ENCODE measurements around the gene GFER.
"Not testable (repeated sequence)": the region's sequence is repeated elsewhere in the genome, so short reads cannot be mapped to it uniquely, and the experiment has no call there.

The GFER gene

GRCh38 chr16:1958715-1959268, 25.2 kb upstream of the GFER start:
- no peak for DNase-seq (ENCODE audit: low read depth)
- TF ChIP-seq CTCF (IDR thresholded peaks at IDR 0.05; ENCODE audit: control insufficient read depth, insufficient read depth, low read depth, low read length, missing control alignments), result no peak
- H3K4me3 ChIP-seq (ENCODE audit: control insufficient read depth, low read depth, low read length), result no peak overlapping the region

- peak; percentile 47 for DNase-seq (ENCODE audit: low read depth)
- peak within 1 kb of the TSS; percentile 81 for H3K4me3 ChIP-seq (ENCODE audit: control insufficient read depth, low read depth, low read length)
- peak; percentile 35 for TF ChIP-seq CTCF (IDR thresholded peaks at IDR 0.05; ENCODE audit: control insufficient read depth, insufficient read depth, low read depth, low read length, missing control alignments)
These were observed 24.5 kb upstream of the GFER start, which contains the start of gene NDUFB10 for GRCh38 chr16:1959269-1960039. TSS of gene NDUFB10 (plus strand) at chr16:1959538. CDS start at chr16:1959625, 87 bp downstream.

- no peak for DNase-seq (ENCODE audit: low read depth)
- no peak for TF ChIP-seq CTCF (IDR thresholded peaks at IDR 0.05; ENCODE audit: control insufficient read depth, insufficient read depth, low read depth, low read length, missing control alignments)
- H3K4me3 ChIP-seq (ENCODE audit: control insufficient read depth, low read depth, low read length), result peak overlapping the region; percentile 81
These were observed 23.0 kb upstream of the GFER start for GRCh38 chr16:1960665-1961630.

- DNase-seq (ENCODE audit: low read depth), result no peak
- no peak for TF ChIP-seq CTCF (IDR thresholded peaks at IDR 0.05; ENCODE audit: control insufficient read depth, insufficient read depth, low read depth, low read length, missing control alignments)
- H3K4me3 ChIP-seq (ENCODE audit: control insufficient read depth, low read depth, low read length), result no peak overlapping the region
These were observed 22.3 kb upstream of the GFER start for GRCh38 chr16:1961651-1962067.

- not testable (repeated sequence) for H3K4me3 ChIP-seq (ENCODE audit: control insufficient read depth, low read depth, low read length); DNase-seq (ENCODE audit: low read depth)
These were observed 21.5 kb upstream of the GFER start for GRCh38 chr16:1962161-1963153.

- no peak for DNase-seq (ENCODE audit: low read depth)
- no peak for TF ChIP-seq CTCF (IDR thresholded peaks at IDR 0.05; ENCODE audit: control insufficient read depth, insufficient read depth, low read depth, low read length, missing control alignments)
- H3K4me3 ChIP-seq (ENCODE audit: control insufficient read depth, low read depth, low read length), result peak overlapping the region; percentile 96
These were observed 20.0 kb upstream of the GFER start for GRCh38 chr16:1963806-1964505.
